SK-N-MC (cell line): Measurements from ENCODE around the gene TMEFF2.

Experiments used
- DNase-seq: peaks from one replicate; pipeline ENCODE4 v3.0.0-alpha.2; 2011; ENCODE audit warnings: low read depth, low spot score
- H3K27ac ChIP-seq: fragments of 200-600 bp; sonication (generic); 2 replicates; pipeline ENCODE4 v1.5.1; 2016; ENCODE audit warnings: mixed run types
- H3K36me3 ChIP-seq: fragments of 200-600 bp; sonication (generic); 2 replicates; pipeline ENCODE4 v1.6.1; 2017; ENCODE audit warnings: antibody characterized with exemption, low read length, mixed read lengths; ENCODE audit not compliant: insufficient read depth
- H3K4me3 ChIP-seq: fragments of 200-600 bp; sonication (generic); 2 replicates; pipeline ENCODE4 v1.5.1; 2016
- H3K9ac ChIP-seq: fragments of 200-600 bp; sonication (generic); 2 replicates; pipeline ENCODE4 v1.8.0; 2017; ENCODE audit warnings: mixed run types, mixed read lengths; ENCODE audit not compliant: insufficient read length
- H3K9me3 ChIP-seq: fragments of 200-600 bp; sonication (generic); 2 replicates; pipeline ENCODE4 v1.6.1; 2017; ENCODE audit warnings: low read depth, mild to moderate bottlenecking, antibody characterized with exemption, low read length, moderate library complexity, mixed read lengths
- EZH2 ChIP-seq: fragments of 200-600 bp; sonication (generic); IDR thresholded peaks from one replicate; pipeline ENCODE4 v1.6.1; 2017; ENCODE audit warnings: antibody characterized with exemption
- FOXP2 ChIP-seq: optimal IDR thresholded peaks from 2 replicates; pipeline ENCODE3; 2011; ENCODE audit warnings: mild to moderate bottlenecking, moderate library complexity; ENCODE audit not compliant: insufficient read depth; ENCODE audit errors: extremely low read length, control extremely low read depth
- POLR2AphosphoS5 ChIP-seq: IDR thresholded peaks from 2 replicates; pipeline ENCODE4 v1.6.1; 2012; ENCODE audit warnings: mild to moderate bottlenecking, low read depth, low read length, borderline replicate concordance

Gene TMEFF2

GRCh38 chr2:191912764-191913163 lies 282.0 kb downstream of the TMEFF2 start:
- no peak for TF ChIP-seq POLR2AphosphoS5
- no peak for TF ChIP-seq FOXP2
- TF ChIP-seq EZH2 = no peak
- Histone ChIP-seq H3K27ac (no peak overlapping the region), H3K4me3 (no peak overlapping the region), H3K36me3 (no peaks in the 10 kb centered on the region), H3K9ac (no peak overlapping the region), H3K9me3 (no peaks in the 10 kb centered on the region)
- DNase-seq = no peak

- Histone ChIP-seq H3K27ac (no peak overlapping the region), H3K4me3 (no peak overlapping the region), H3K9ac (no peak overlapping the region), H3K9me3 (no peaks in the 10 kb centered on the region), H3K36me3 (no peaks in the 10 kb centered on the region)
- peak; percentile 39 for DNase-seq
- TF ChIP-seq EZH2 = no peak
- TF ChIP-seq POLR2AphosphoS5 = no peak
These were observed 284.2 kb downstream of the TMEFF2 start for GRCh38 chr2:191910518-191910917.

GRCh38 chr2:191908874-191909273 lies 285.9 kb downstream of the TMEFF2 start:
- Histone ChIP-seq H3K27ac (no peak overlapping the region), H3K36me3 (no peaks in the 10 kb centered on the region), H3K9me3 (no peaks in the 10 kb centered on the region), H3K4me3 (no peak overlapping the region), H3K9ac (no peak overlapping the region)
- no peak for DNase-seq
- TF ChIP-seq EZH2 (no peak), FOXP2 (no peak), POLR2AphosphoS5 (no peak)

- Histone ChIP-seq H3K9me3 (no peaks in the 10 kb centered on the region), H3K27ac (no peak overlapping the region), H3K9ac (no peak overlapping the region), H3K4me3 (no peak overlapping the region), H3K36me3 (no peaks in the 10 kb centered on the region)
- no peak for TF ChIP-seq POLR2AphosphoS5
- DNase-seq = no peak
These were observed 287.2 kb downstream of the TMEFF2 start for GRCh38 chr2:191907545-191907944.

- Histone ChIP-seq H3K27ac (no peak overlapping the region), H3K4me3 (no peak overlapping the region), H3K9ac (no peak overlapping the region), H3K36me3 (no peaks in the 10 kb centered on the region), H3K9me3 (no peaks in the 10 kb centered on the region)
- DNase-seq = no peak
- TF ChIP-seq POLR2AphosphoS5 = no peak
- no peak for TF ChIP-seq FOXP2
- no peak for TF ChIP-seq EZH2
These were observed 287.6 kb downstream of the TMEFF2 start for GRCh38 chr2:191907091-191907490.

- H3K9me3 ChIP-seq = no peaks in the 10 kb centered on the region
- no peak overlapping the region for H3K9ac ChIP-seq
- no peaks in the 10 kb centered on the region for H3K36me3 ChIP-seq
- no peak for DNase-seq
- no peak overlapping the region for H3K27ac ChIP-seq
- H3K4me3 ChIP-seq = no peak overlapping the region
- TF ChIP-seq FOXP2 (no peak), EZH2 (no peak), POLR2AphosphoS5 (no peak)
These were observed 289.4 kb downstream of the TMEFF2 start for GRCh38 chr2:191905336-191905735.

GRCh38 chr2:191901031-191901430 lies 293.7 kb downstream of the TMEFF2 start:
- TF ChIP-seq EZH2 (no peak), FOXP2 (no peak), POLR2AphosphoS5 (no peak)
- no peak overlapping the region for H3K9ac ChIP-seq
- no peak overlapping the region for H3K27ac ChIP-seq
- no peaks in the 10 kb centered on the region for H3K36me3 ChIP-seq
- H3K4me3 ChIP-seq = no peak overlapping the region
- DNase-seq = no peak
- H3K9me3 ChIP-seq = no peaks in the 10 kb centered on the region

- no peak for DNase-seq
- Histone ChIP-seq H3K4me3 (no peak overlapping the region), H3K36me3 (no peaks in the 10 kb centered on the region), H3K9me3 (no peaks in the 10 kb centered on the region), H3K27ac (no peak overlapping the region), H3K9ac (no peak overlapping the region)
- TF ChIP-seq FOXP2 = no peak
- no peak for TF ChIP-seq POLR2AphosphoS5
- TF ChIP-seq EZH2 = no peak
These were observed 295.3 kb downstream of the TMEFF2 start for GRCh38 chr2:191899410-191899809.
